Measurements from ENCODE around the gene DHX15. TPM values are rescaled to one million over a fixed set of nuclear protein-coding genes. Genes with fewer than 3 reads are reported as not detected.
A peak's percentile ranks its signal among the peaks of the same experiment; 100 is the strongest.

The DHX15 gene
- total and polyA plus RNA-seq, 2 of the 13 experiments (the other 11 are each of a cell fraction or from before 2014, with no cell fraction given): 92.9 to 165 TPM

GRCh38 chr4:24537025-24537424, 47.3 kb downstream of the DHX15 start:
- no peaks in the 10 kb centered on the region for H3K27me3 ChIP-seq (ENCODE audit: control insufficient read depth in 1 of 2, insufficient read depth in 2 of 2, low read length in 2 of 2)
- peaks cover 17 to 76% of the 10 kb centered on the region in 2 experiments for H3K36me3 ChIP-seq (replicated peaks in 1 of 2; ENCODE audit: control insufficient read depth in 1 of 2, insufficient read depth in 2 of 2, low read length in 2 of 2)
- intact Hi-C loops (cut with micrococcal nuclease; ENCODE audit: unreplicated experiment) (no loop called here), in situ Hi-C loops (cut with HindIII; ENCODE audit: extremely low pct_ligation_motif_present, low pct_unique_long_range_greater_than_20kb) (no loop called here)
- no peak overlapping the region for H3K4me2 ChIP-seq (ENCODE audit: low read depth, low read length)
- POLR2A ChIA-PET: no interaction called here
- H3K9me3 ChIP-seq (ENCODE audit: low read length): no peaks in the 10 kb centered on the region
- CTCF ChIA-PET (ENCODE audit: low intra/inter-chr PET ratio, low total read pairs): no interaction called here
- no TSS peak for BruUV-seq (replicated peaks)
- H3K9ac ChIP-seq (ENCODE audit: insufficient read depth, low read depth, low read length): no peak overlapping the region
- H3K4me3 ChIP-seq (replicated peaks in 1 of 3; ENCODE audit: insufficient read depth in 1 of 3, low read depth in 2 of 3, low read length in 3 of 3): no peak overlapping the region
- no peak for TF ChIP-seq KAT8 (CRISPR knock-in tag; IDR thresholded peaks at IDR 0.05)
- no peak for TF ChIP-seq ZNF282 (IDR thresholded peaks at IDR 0.05; ENCODE audit: partially characterized antibody)
- no peak for TF ChIP-seq TRIM24 (CRISPR knock-in tag; IDR thresholded peaks at IDR 0.05)
- TF ChIP-seq ZNF737 (CRISPR knock-in tag; IDR thresholded peaks at IDR 0.05; ENCODE audit: borderline replicate concordance): no peak
- TF ChIP-seq ZNF335 (CRISPR knock-in tag; IDR thresholded peaks at IDR 0.05): no peak
- no peak for TF ChIP-seq SP5 (CRISPR knock-in tag; IDR thresholded peaks at IDR 0.05; ENCODE audit: borderline replicate concordance, low read depth)
- TF ChIP-seq TAF15 (IDR thresholded peaks at IDR 0.05; ENCODE audit: low read depth, low read length, poor library complexity, severe bottlenecking): no peak
- no peak for TF ChIP-seq RFXANK (CRISPR knock-in tag; IDR thresholded peaks at IDR 0.05)
- TF ChIP-seq ZNF879 (CRISPR knock-in tag; IDR thresholded peaks at IDR 0.05): no peak
- TF ChIP-seq RNF2 (conservative IDR thresholded peaks at IDR 0.05; ENCODE audit: low read depth): no peak
- TF ChIP-seq SP140L (CRISPR knock-in tag; IDR thresholded peaks at IDR 0.05; ENCODE audit: borderline replicate concordance): no peak
- TF ChIP-seq ZNF607 (CRISPR knock-in tag; IDR thresholded peaks at IDR 0.05; ENCODE audit: borderline replicate concordance): no peak
- TF ChIP-seq ZNF512 (CRISPR knock-in tag; IDR thresholded peaks at IDR 0.05): no peak
- no peak for TF ChIP-seq ZNF747 (CRISPR knock-in tag; IDR thresholded peaks at IDR 0.05; ENCODE audit: borderline replicate concordance)
- no peak for TF ChIP-seq NR2C2 (CRISPR knock-in tag; IDR thresholded peaks at IDR 0.05; ENCODE audit: borderline replicate concordance)
- no peak for TF ChIP-seq FOXP4 (CRISPR knock-in tag; IDR thresholded peaks at IDR 0.05)
- no peak for TF ChIP-seq JDP2 (CRISPR knock-in tag; IDR thresholded peaks at IDR 0.05; ENCODE audit: borderline replicate concordance)
- no peak for TF ChIP-seq MYC (CRISPR knock-in tag; IDR thresholded peaks at IDR 0.05; ENCODE audit: borderline replicate concordance)
- TF ChIP-seq ZNF280B (CRISPR knock-in tag; IDR thresholded peaks at IDR 0.05; ENCODE audit: borderline replicate concordance): no peak
- no peak for TF ChIP-seq ZFP90 (CRISPR knock-in tag; IDR thresholded peaks at IDR 0.05; ENCODE audit: borderline replicate concordance)
- peaks cover 11% of the 10 kb centered on the region for H3K79me2 ChIP-seq (ENCODE audit: insufficient read depth, low read length)
- no peak for FAIRE-seq
- peak; percentile 33; the same call in 2 of the 3 replicates for ATAC-seq
- H4K20me1 ChIP-seq (ENCODE audit: insufficient read depth, low read length): no peaks in the 10 kb centered on the region; the same call in 1 of the 2 replicates
- over 99% methylated on average over 7 of the region's 7 CpGs for WGBS (ENCODE audit: low lambda C conversion rate)
- H3K4me1 ChIP-seq (ENCODE audit: insufficient read depth, low read length): no peaks in the 10 kb centered on the region
- no peak overlapping the region for H3K27ac ChIP-seq (ENCODE audit: extremely low read length, insufficient read depth, low read length)
- no peak for DNase-seq (ENCODE audit: low spot score)
- no peak overlapping the region for H2AFZ ChIP-seq (ENCODE audit: low read length)

Measured in HepG2 (cell line).